GM12875 (cell line): ENCODE measurements around the gene RABL3.

Source experiments
- H3K4me3 ChIP-seq: one replicate; pipeline ENCODE4 v1.5.1; 2011; ENCODE audit warnings: low read depth, low read length, control low read depth
- CTCF ChIP-seq: IDR thresholded peaks from 2 replicates; pipeline ENCODE4 v1.5.1; 2011; ENCODE audit warnings: low read depth, mild to moderate bottlenecking, control low read depth, inconsistent platforms, low read length, moderate library complexity, borderline replicate concordance; ENCODE audit not compliant: insufficient read depth

RABL3 gene

GRCh38 chr3:120661106-120661905 lies 81.0 kb downstream of the RABL3 start:
- no peak for TF ChIP-seq CTCF
- no peak overlapping the region for H3K4me3 ChIP-seq

- no peak for TF ChIP-seq CTCF
- H3K4me3 ChIP-seq, result no peak overlapping the region
These were observed 82.5 kb downstream of the RABL3 start for GRCh38 chr3:120659834-120660233.

GRCh38 chr3:120659285-120659684 lies 83.0 kb downstream of the RABL3 start:
- no peak for TF ChIP-seq CTCF
- H3K4me3 ChIP-seq, result no peak overlapping the region

- no peak for TF ChIP-seq CTCF
- no peak overlapping the region for H3K4me3 ChIP-seq
These were observed 89.3 kb downstream of the RABL3 start for GRCh38 chr3:120652896-120653545.

GRCh38 chr3:120652281-120652680 lies 90.0 kb downstream of the RABL3 start:
- H3K4me3 ChIP-seq, result no peak overlapping the region
- TF ChIP-seq CTCF, result no peak

- no peak for TF ChIP-seq CTCF
- H3K4me3 ChIP-seq, result no peak overlapping the region
These were observed 92.0 kb downstream of the RABL3 start for GRCh38 chr3:120650311-120650710.

GRCh38 chr3:120649830-120650233 lies 92.5 kb downstream of the RABL3 start:
- no peak for TF ChIP-seq CTCF
- H3K4me3 ChIP-seq, result no peak overlapping the region
